ENCODE measurements around the gene DYNLL1. TPM values are rescaled to one million over a fixed set of nuclear protein-coding genes. Genes with fewer than 3 reads are reported as not detected.
"Not testable (repeated sequence)": the region's sequence is repeated elsewhere in the genome, so short reads cannot be mapped to it uniquely, and the experiment has no call there.

Gene DYNLL1
- polyA plus RNA-seq, 4 donors = 460 to 545 (median 496) TPM

- no peak for DNase-seq (ENCODE audit: low read depth in 4 of 4, low spot score in 2 of 4)
These were observed 8.7 kb downstream of the DYNLL1 start for GRCh38 chr12:120504587-120504986.

GRCh38 chr12:120508537-120508936, 12.6 kb downstream of the DYNLL1 start:
- no peak for DNase-seq (ENCODE audit: low read depth in 4 of 4, low spot score in 2 of 4)

- no peak for DNase-seq (ENCODE audit: low read depth in 4 of 4, low spot score in 2 of 4)
These were observed 18.1 kb downstream of the DYNLL1 start for GRCh38 chr12:120514002-120514401.

- no peak for DNase-seq (ENCODE audit: low read depth in 4 of 4, low spot score in 2 of 4)
These were observed 19.6 kb downstream of the DYNLL1 start for GRCh38 chr12:120515496-120515895.

- not testable (repeated sequence) for DNase-seq (ENCODE audit: low read depth in 4 of 4, low spot score in 2 of 4)
These were observed 23.4 kb downstream of the DYNLL1 start for GRCh38 chr12:120519324-120519723.

- no peak for DNase-seq (ENCODE audit: low read depth in 4 of 4, low spot score in 2 of 4)
These were observed 26.7 kb downstream of the DYNLL1 start for GRCh38 chr12:120522568-120522967.

- peak in 3 of 4 donors; percentile 81 to 92 (median 88) for DNase-seq (ENCODE audit: low read depth in 4 of 4, low spot score in 2 of 4)
These were observed 33.1 kb downstream of the DYNLL1 start, which contains the start of gene COQ5 for GRCh38 chr12:120528861-120529525. COQ5 (minus strand) TSS chr12:120529158; CDS start chr12:120529141, 17 bp downstream.

- peak in 1 of 4 donors; percentile 48 for DNase-seq (ENCODE audit: low read depth in 4 of 4, low spot score in 2 of 4)
These were observed 33.9 kb downstream of the DYNLL1 start for GRCh38 chr12:120529641-120530417.

GRCh38 chr12:120530418-120530761, 34.5 kb downstream of the DYNLL1 start:
- DNase-seq (ENCODE audit: low read depth in 4 of 4, low spot score in 2 of 4) = not testable (repeated sequence)

GRCh38 chr12:120532701-120533238, 36.9 kb downstream of the DYNLL1 start:
- no peak for DNase-seq (ENCODE audit: low read depth in 4 of 4, low spot score in 2 of 4)

GRCh38 chr12:120534203-120534702, 38.3 kb downstream of the DYNLL1 start, which contains the start of gene RNF10:
RNF10 (plus strand) TSS chr12:120534356; CDS start chr12:120534812, 456 bp downstream.
- peak; percentile 85 to 93 (median 89) for DNase-seq (ENCODE audit: low read depth in 4 of 4, low spot score in 2 of 4)

GRCh38 chr12:120534703-120535655, 39.1 kb downstream of the DYNLL1 start:
- DNase-seq (ENCODE audit: low read depth in 4 of 4, low spot score in 2 of 4) = no peak

- DNase-seq (ENCODE audit: low read depth in 4 of 4, low spot score in 2 of 4) = no peak
These were observed 40.3 kb downstream of the DYNLL1 start for GRCh38 chr12:120536064-120536791.

GRCh38 chr12:120537856-120538220, 41.9 kb downstream of the DYNLL1 start:
- no peak for DNase-seq (ENCODE audit: low read depth in 4 of 4, low spot score in 2 of 4)

GRCh38 chr12:120538281-120539156, 42.6 kb downstream of the DYNLL1 start:
- DNase-seq (ENCODE audit: low read depth in 4 of 4, low spot score in 2 of 4) = no peak

- DNase-seq (ENCODE audit: low read depth in 4 of 4, low spot score in 2 of 4) = no peak
These were observed 43.4 kb downstream of the DYNLL1 start for GRCh38 chr12:120539303-120539702.

- DNase-seq (ENCODE audit: low read depth in 4 of 4, low spot score in 2 of 4) = no peak
These were observed 44.5 kb downstream of the DYNLL1 start for GRCh38 chr12:120540445-120540844.

- DNase-seq (ENCODE audit: low read depth in 4 of 4, low spot score in 2 of 4) = no peak
These were observed 46.3 kb downstream of the DYNLL1 start for GRCh38 chr12:120542166-120542565.

- no peak for DNase-seq (ENCODE audit: low read depth in 4 of 4, low spot score in 2 of 4)
These were observed 48.8 kb downstream of the DYNLL1 start for GRCh38 chr12:120544691-120545090.

Measured in left renal cortex interstitium (tissue), 4 donors.